Erythroblast (primary cell): Measurements from ENCODE around the gene TGFBR1.

ENCODE experiments used
- GATA1 ChIP-seq: IDR thresholded peaks from 2 replicates; pipeline ENCODE4 v1.6.1; 2011; ENCODE audit warnings: low read depth, mild to moderate bottlenecking, control low read depth, low read length, moderate library complexity
- POLR2A ChIP-seq: IDR thresholded peaks from 2 replicates; pipeline ENCODE4 v1.6.1; 2011; ENCODE audit warnings: mild to moderate bottlenecking, low read length

DNA sequence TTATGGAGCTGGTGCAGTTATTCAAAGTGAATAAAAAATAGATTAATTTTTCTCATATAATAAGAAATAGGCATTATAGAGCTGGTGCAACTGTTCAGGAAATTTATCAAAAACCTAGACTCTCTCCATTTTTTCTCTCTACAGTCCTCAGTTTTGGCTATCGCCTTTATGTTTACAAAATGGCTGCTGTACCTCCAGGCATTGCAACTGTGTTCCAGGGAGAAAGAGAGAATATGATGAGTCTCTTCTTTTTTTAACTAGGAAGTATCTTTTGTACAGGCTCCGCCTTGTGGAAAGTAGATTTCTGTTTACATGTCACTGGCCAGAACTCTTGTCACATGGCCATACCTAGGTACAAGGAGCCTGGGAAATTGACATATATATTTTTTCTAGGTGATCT lies 3.1 kb upstream of the TGFBR1 start:
- no peak for TF ChIP-seq POLR2A
- no peak for TF ChIP-seq GATA1
